Stimulated activated effector memory CD8-positive, alpha-beta T cell treated with anti-CD3 and anti-CD28 coated beads, Interleukin-12 subunit alpha, Interleukin-12 subunit beta, amount 100 ng/mL, for 72 hours (primary cell): ENCODE results near the gene ESYT2.

Experiments
- ATAC-seq: fragments of 150-1000 bp; cut with Tn5 transposase; 2 replicates; pipeline ENCODE4 v1.10.0; 2021
- DNase-seq, 2 donors: peaks; one replicate each; pipeline ENCODE4 v3.0.0; 2021 to 2022; ENCODE audit warnings: low spot score in 2 of 2
- H3K27ac Mint-ChIP-seq: one replicate; pipeline ENCODE4 v1.8.0; 2022; ENCODE audit warnings: mild to moderate bottlenecking, mixed read lengths
- H3K36me3 Mint-ChIP-seq: one replicate; pipeline ENCODE4 v1.8.0; 2022; ENCODE audit warnings: mild to moderate bottlenecking, mixed read lengths
- H3K4me1 Mint-ChIP-seq: one replicate; pipeline ENCODE4 v1.8.0; 2022; ENCODE audit warnings: mixed read lengths
- H3K4me3 Mint-ChIP-seq: one replicate; pipeline ENCODE4 v1.8.0; 2022; ENCODE audit warnings: mild to moderate bottlenecking, mixed read lengths
- H3K9me3 Mint-ChIP-seq: one replicate; pipeline ENCODE4 v1.8.0; 2022; ENCODE audit warnings: mixed read lengths

ESYT2 gene

GRCh38 chr7:158743219-158743618 lies 86.1 kb downstream of the ESYT2 start:
- peaks cover 100% of the 10 kb centered on the region for H3K36me3 Mint-ChIP-seq
- no peak for ATAC-seq
- peak in 1 of 2 donors; percentile 25 for DNase-seq
- no peaks in the 10 kb centered on the region for H3K9me3 Mint-ChIP-seq
- no peak overlapping the region for H3K4me3 Mint-ChIP-seq
- H3K27ac Mint-ChIP-seq = peak overlapping the region; percentile 27
- no peaks in the 10 kb centered on the region for H3K4me1 Mint-ChIP-seq

GRCh38 chr7:158742065-158742821 lies 87.1 kb downstream of the ESYT2 start:
- Mint-ChIP-seq H3K4me1 (no peaks in the 10 kb centered on the region), H3K36me3 (peaks cover 100% of the 10 kb centered on the region), H3K27ac (no peak overlapping the region), H3K4me3 (no peak overlapping the region), H3K9me3 (no peaks in the 10 kb centered on the region)
- ATAC-seq (no peak), DNase-seq (peak in 1 of 2 donors; percentile 40)

GRCh38 chr7:158741294-158741666 lies 88.0 kb downstream of the ESYT2 start:
- DNase-seq = no peak
- H3K36me3 Mint-ChIP-seq = peaks cover 99% of the 10 kb centered on the region
- H3K27ac Mint-ChIP-seq = no peak overlapping the region
- no peaks in the 10 kb centered on the region for H3K4me1 Mint-ChIP-seq
- no peaks in the 10 kb centered on the region for H3K9me3 Mint-ChIP-seq
- no peak for ATAC-seq
- H3K4me3 Mint-ChIP-seq = no peak overlapping the region

GRCh38 chr7:158740657-158741293 lies 88.5 kb downstream of the ESYT2 start:
- no peaks in the 10 kb centered on the region for H3K4me1 Mint-ChIP-seq
- no peaks in the 10 kb centered on the region for H3K9me3 Mint-ChIP-seq
- DNase-seq (no peak), ATAC-seq (no peak)
- no peak overlapping the region for H3K4me3 Mint-ChIP-seq
- peaks cover 99% of the 10 kb centered on the region for H3K36me3 Mint-ChIP-seq
- peak overlapping the region; percentile 60 for H3K27ac Mint-ChIP-seq

- Mint-ChIP-seq H3K27ac (peak overlapping the region; percentile 60), H3K9me3 (no peaks in the 10 kb centered on the region), H3K4me3 (no peak overlapping the region), H3K4me1 (no peaks in the 10 kb centered on the region), H3K36me3 (peaks cover 99% of the 10 kb centered on the region)
- ATAC-seq (no peak), DNase-seq (peak in 1 of 2 donors; percentile 43)
These were observed 89.2 kb downstream of the ESYT2 start for GRCh38 chr7:158740013-158740656.

- H3K4me3 Mint-ChIP-seq = no peak overlapping the region
- ATAC-seq (no peak), DNase-seq (no peak)
- peaks cover 97% of the 10 kb centered on the region for H3K36me3 Mint-ChIP-seq
- H3K9me3 Mint-ChIP-seq = no peaks in the 10 kb centered on the region
- no peak overlapping the region for H3K27ac Mint-ChIP-seq
- H3K4me1 Mint-ChIP-seq = no peaks in the 10 kb centered on the region
These were observed 90.5 kb downstream of the ESYT2 start for GRCh38 chr7:158738841-158739240.

- ATAC-seq = no peak
- DNase-seq = peak in 1 of 2 donors; percentile 30
- no peak overlapping the region for H3K4me3 Mint-ChIP-seq
- no peaks in the 10 kb centered on the region for H3K4me1 Mint-ChIP-seq
- H3K27ac Mint-ChIP-seq = no peak overlapping the region
- no peaks in the 10 kb centered on the region for H3K9me3 Mint-ChIP-seq
- H3K36me3 Mint-ChIP-seq = peaks cover 93% of the 10 kb centered on the region
These were observed 92.1 kb downstream of the ESYT2 start for GRCh38 chr7:158737064-158737695.

- H3K36me3 Mint-ChIP-seq = peaks cover 93% of the 10 kb centered on the region
- no peak overlapping the region for H3K4me3 Mint-ChIP-seq
- H3K27ac Mint-ChIP-seq = no peak overlapping the region
- DNase-seq = peak in 1 of 2 donors; percentile 13
- H3K4me1 Mint-ChIP-seq = no peaks in the 10 kb centered on the region
- H3K9me3 Mint-ChIP-seq = no peaks in the 10 kb centered on the region
- no peak for ATAC-seq
These were observed 93.4 kb downstream of the ESYT2 start for GRCh38 chr7:158735935-158736334.

- Mint-ChIP-seq H3K36me3 (peaks cover 93% of the 10 kb centered on the region), H3K9me3 (no peaks in the 10 kb centered on the region), H3K4me1 (peaks cover 7% of the 10 kb centered on the region), H3K27ac (peak overlapping the region; percentile 4), H3K4me3 (no peak overlapping the region)
- peak in 1 of 2 donors; percentile 17 for DNase-seq
- no peak for ATAC-seq
These were observed 94.4 kb downstream of the ESYT2 start for GRCh38 chr7:158734861-158735260.

- Mint-ChIP-seq H3K27ac (peak overlapping the region; percentile 4), H3K4me1 (peaks cover 10% of the 10 kb centered on the region), H3K36me3 (peaks cover 93% of the 10 kb centered on the region), H3K4me3 (no peak overlapping the region), H3K9me3 (no peaks in the 10 kb centered on the region)
- ATAC-seq = no peak
- peak in 1 of 2 donors; percentile 40 for DNase-seq
These were observed 95.4 kb downstream of the ESYT2 start for GRCh38 chr7:158733775-158734494.

- DNase-seq = no peak
- Mint-ChIP-seq H3K36me3 (peaks cover 88% of the 10 kb centered on the region), H3K9me3 (no peaks in the 10 kb centered on the region), H3K4me1 (peaks cover 10% of the 10 kb centered on the region), H3K4me3 (no peak overlapping the region), H3K27ac (no peak overlapping the region)
- ATAC-seq = no peak
These were observed 96.1 kb downstream of the ESYT2 start for GRCh38 chr7:158733220-158733519.

GRCh38 chr7:158732494-158733219 lies 96.7 kb downstream of the ESYT2 start:
- DNase-seq (peak in 1 of 2 donors; percentile 44), ATAC-seq (no peak)
- H3K9me3 Mint-ChIP-seq = no peaks in the 10 kb centered on the region
- H3K36me3 Mint-ChIP-seq = peaks cover 83% of the 10 kb centered on the region
- no peak overlapping the region for H3K4me3 Mint-ChIP-seq
- H3K27ac Mint-ChIP-seq = no peak overlapping the region
- peaks cover 10% of the 10 kb centered on the region for H3K4me1 Mint-ChIP-seq

- DNase-seq (peak in 1 of 2 donors; percentile 20), ATAC-seq (no peak)
- Mint-ChIP-seq H3K27ac (no peak overlapping the region), H3K36me3 (peaks cover 74% of the 10 kb centered on the region), H3K4me1 (peaks cover 10% of the 10 kb centered on the region), H3K4me3 (no peak overlapping the region), H3K9me3 (no peaks in the 10 kb centered on the region)
These were observed 97.5 kb downstream of the ESYT2 start for GRCh38 chr7:158731761-158732160.
